GM13977 (cell line): ENCODE results near the gene SMO.

Experiments
- DNase-seq: peaks from one replicate; pipeline ENCODE4 v3.0.0; 2012; ENCODE audit warnings: low spot score
- CTCF ChIP-seq: IDR thresholded peaks from 2 replicates; pipeline ENCODE4 v1.5.1; 2012; ENCODE audit warnings: mild to moderate bottlenecking, control low read depth; ENCODE audit not compliant: insufficient read depth; ENCODE audit errors: extremely low read depth, missing control alignments
- in situ Hi-C: fragments of 300-500 bp; cut with MboI; formaldehyde crosslinking; loops from one replicate; pipeline ENCODE4 v1.12.0; 2022; ENCODE audit warnings: low sequenced_read_pairs, low pct_unique_long_range_greater_than_20kb, mixed read lengths, inconsistent platforms; ENCODE audit not compliant: unreplicated experiment

SMO gene

DNA sequence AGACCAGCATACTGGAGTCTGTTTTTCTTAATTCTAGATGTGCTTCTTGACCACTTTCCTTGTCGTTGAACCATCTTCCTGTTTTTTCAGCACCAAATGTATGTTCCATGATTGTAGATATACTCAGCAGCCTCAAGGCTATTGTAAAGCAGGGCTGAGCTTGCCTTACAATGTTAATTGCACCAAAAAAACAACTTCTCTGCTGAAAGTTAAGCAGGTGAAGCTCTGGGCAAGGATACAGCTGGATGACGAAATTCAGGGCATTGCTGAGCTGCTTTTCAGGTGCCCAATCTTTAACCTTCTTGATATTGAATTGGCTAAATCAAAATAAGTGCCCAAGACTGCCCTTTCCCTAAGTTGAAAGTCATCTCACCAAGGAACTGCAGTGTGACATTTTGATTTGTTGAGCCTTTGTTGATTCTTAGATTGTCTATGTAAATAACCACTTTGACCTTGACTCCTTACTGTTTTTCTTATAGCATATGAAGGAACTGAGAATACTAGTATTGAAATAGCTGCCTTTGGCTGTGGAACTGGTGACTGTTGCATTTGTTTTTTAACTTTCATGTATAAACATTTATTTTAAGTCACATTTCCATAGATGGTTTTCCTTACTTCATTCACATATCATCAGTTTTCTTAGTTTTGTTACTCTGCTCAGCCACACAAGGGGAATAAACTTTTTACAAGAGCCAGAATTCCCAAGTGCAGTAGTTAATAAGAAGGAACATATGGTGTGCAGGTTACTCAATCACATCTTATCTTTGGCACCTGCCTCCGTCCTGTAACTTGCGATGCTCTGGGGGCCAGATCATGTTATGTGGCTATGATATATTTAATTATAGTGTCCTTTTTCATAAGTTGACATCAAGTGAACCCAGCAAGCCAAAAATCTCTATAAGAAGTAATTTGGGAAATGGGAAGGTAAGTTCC, 39.5 kb downstream of the SMO start:
- in situ Hi-C loops, result loop anchor here (10.0 kb wide), 1 partner anchor 47 kb away; no protein-coding TSS in a partner anchor
- TF ChIP-seq CTCF, result no peak
- no peak for DNase-seq

- in situ Hi-C loops, result loop anchor here (10.0 kb wide), 1 partner anchor 46 kb away; no protein-coding TSS in a partner anchor
- DNase-seq, result no peak
- TF ChIP-seq CTCF, result no peak
Measured at GRCh38 chr7:129228633-129229032, 40.2 kb downstream of the SMO start.

GRCh38 chr7:129231666-129232065, 43.2 kb downstream of the SMO start:
- no peak for TF ChIP-seq CTCF
- no peak for DNase-seq
- in situ Hi-C loops, result no loop called here

- no peak for TF ChIP-seq CTCF
- DNase-seq, result no peak
- in situ Hi-C loops, result no loop called here
Measured at GRCh38 chr7:129238546-129238945, 50.1 kb downstream of the SMO start.

GRCh38 chr7:129240119-129240820, 51.8 kb downstream of the SMO start:
- no peak for DNase-seq
- in situ Hi-C loops, result no loop called here
- no peak for TF ChIP-seq CTCF

DNA sequence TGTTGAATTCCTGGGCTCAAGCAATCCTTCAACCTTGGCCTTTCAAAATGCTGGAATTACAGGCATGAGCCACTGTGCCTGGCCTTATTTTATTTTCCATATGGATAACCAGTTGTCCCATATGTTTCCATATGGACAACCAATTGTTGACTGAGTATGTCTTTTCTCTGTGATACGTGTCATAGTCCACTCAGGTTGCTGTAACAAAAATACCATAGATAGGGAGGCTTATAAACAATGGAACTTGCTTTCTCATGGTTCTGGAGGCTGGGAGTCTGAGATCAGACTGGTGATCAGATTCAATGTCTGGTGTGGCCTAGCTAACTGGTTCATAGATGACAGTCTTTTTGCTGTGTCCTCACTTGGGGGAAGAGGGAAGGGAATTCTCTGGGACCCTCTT, 55.8 kb downstream of the SMO start:
- in situ Hi-C loops, result no loop called here
- no peak for TF ChIP-seq CTCF
- DNase-seq, result no peak
